Measurements from ENCODE around the gene CRCP.

- no peak for TF ChIP-seq POLR2A (IDR thresholded peaks at IDR 0.05; ENCODE audit: low read depth)
- no peak for TF ChIP-seq POLR2AphosphoS5 (IDR thresholded peaks at IDR 0.05)
- no peak for TF ChIP-seq CTCF (IDR thresholded peaks at IDR 0.05)
Observed at GRCh38 chr7:66181329-66181728, 66.7 kb downstream of the CRCP start.
